HEK293 (cell line): ENCODE measurements around the gene BOLL.

ENCODE experiments used
- CTCF ChIA-PET: fragments of 350-600 bp; formaldehyde crosslinking; extraction: SDS; loops from one replicate; lab custom pipeline; 2021; ENCODE audit warnings: antibody characterized with exemption; lab: Yijun Ruan, JAX
- POLR2A ChIA-PET: fragments of 300-600 bp; formaldehyde crosslinking; extraction: SDS; loops from one replicate; lab custom pipeline; 2020; ENCODE audit warnings: antibody characterized with exemption, inconsistent platforms; lab: Yijun Ruan, JAX
- H3K27ac ChIP-seq: fragments of 200-500 bp; sonication (Bioruptor generic); 2 replicates; pipeline ENCODE4 v1.5.1; 2014; ENCODE audit warnings: low read depth, low read length, control low read depth, inconsistent platforms; ENCODE audit errors: extremely low read depth
- H3K36me3 ChIP-seq, 2 experiments: fragments of 200-500 bp in 1 of 2; sonication (Bioruptor generic) in 1 of 2; 1 replicate in 1 of 2; 2 replicates in 1 of 2; pipeline ENCODE4 v1.5.1; 2014 to 2017; ENCODE audit warnings: inconsistent platforms in 2 of 2, low read length in 2 of 2; ENCODE audit not compliant: control insufficient read depth in 2 of 2, insufficient read depth in 1 of 2
- H3K4me1 ChIP-seq: fragments of 200-500 bp; sonication (Bioruptor generic); 2 replicates; pipeline ENCODE4 v1.5.1; 2014; ENCODE audit warnings: mild to moderate bottlenecking, low read length, inconsistent platforms; ENCODE audit not compliant: control insufficient read depth, insufficient read depth
- H3K4me3 ChIP-seq: 2 replicates; pipeline ENCODE4 v1.5.1; 2011; ENCODE audit warnings: low read depth, mild to moderate bottlenecking, control low read depth, low read length, moderate library complexity
- H3K9me3 ChIP-seq: fragments of 200-500 bp; sonication (Bioruptor generic); 2 replicates; pipeline ENCODE4 v1.5.1; 2014; ENCODE audit warnings: low read depth, low read length, inconsistent platforms; ENCODE audit not compliant: control insufficient read depth, insufficient read depth
- EGR2 ChIP-seq: fragments of 450-650 bp; formaldehyde crosslinking; IDR thresholded peaks from 2 replicates; pipeline ENCODE4 v1.5.1; 2016; ENCODE audit warnings: low read depth, missing biosample characterization, missing genetic modification characterization
- GLIS2 ChIP-seq: fragments of 450-650 bp; formaldehyde crosslinking; IDR thresholded peaks from 2 replicates; pipeline ENCODE4 v1.5.1; 2016; ENCODE audit warnings: missing biosample characterization, missing genetic modification characterization
- KLF16 ChIP-seq: fragments of 450-650 bp; formaldehyde crosslinking; IDR thresholded peaks from 2 replicates; pipeline ENCODE4 v1.5.1; 2017; ENCODE audit warnings: missing biosample characterization, missing genetic modification characterization
- KLF9 ChIP-seq: fragments of 450-650 bp; formaldehyde crosslinking; IDR thresholded peaks from 2 replicates; pipeline ENCODE4 v1.5.1; 2016; ENCODE audit warnings: missing biosample characterization, missing genetic modification characterization, low read depth
- MEIS1 ChIP-seq: sonication (generic); formaldehyde crosslinking; IDR thresholded peaks from 2 replicates; pipeline ENCODE4 v1.8.1; 2022; ENCODE audit warnings: missing genetic modification reagents, mild to moderate bottlenecking, borderline replicate concordance
- MZF1 ChIP-seq: fragments of 450-650 bp; formaldehyde crosslinking; IDR thresholded peaks from 2 replicates; pipeline ENCODE4 v1.5.1; 2017; ENCODE audit warnings: missing biosample characterization, missing genetic modification characterization, borderline replicate concordance
- TRIM28 ChIP-seq: IDR thresholded peaks from 2 replicates; pipeline ENCODE4 v1.6.1; 2011; ENCODE audit warnings: low read length, control low read depth, borderline replicate concordance
- WT1 ChIP-seq: fragments of 450-650 bp; formaldehyde crosslinking; IDR thresholded peaks from 2 replicates; pipeline ENCODE4 v1.5.1; 2016; ENCODE audit warnings: missing biosample characterization, missing genetic modification characterization
- ZFHX2 ChIP-seq: fragments of 450-650 bp; formaldehyde crosslinking; conservative IDR thresholded peaks from 2 replicates; pipeline ENCODE4 v1.5.1; 2016; ENCODE audit warnings: missing biosample characterization, missing genetic modification characterization
- ZFP69B ChIP-seq: fragments of 450-650 bp; formaldehyde crosslinking; IDR thresholded peaks from 2 replicates; pipeline ENCODE4 v1.5.1; 2016; ENCODE audit warnings: missing biosample characterization, missing genetic modification characterization
- ZNF140 ChIP-seq: fragments of 450-650 bp; formaldehyde crosslinking; IDR thresholded peaks from 2 replicates; pipeline ENCODE4 v1.5.1; 2016; ENCODE audit warnings: missing biosample characterization, missing genetic modification characterization
- ZNF146 ChIP-seq: fragments of 450-650 bp; formaldehyde crosslinking; IDR thresholded peaks from 2 replicates; pipeline ENCODE4 v1.5.1; 2016; ENCODE audit warnings: missing biosample characterization, missing genetic modification characterization
- ZNF155 ChIP-seq: fragments of 450-650 bp; formaldehyde crosslinking; IDR thresholded peaks from 2 replicates; pipeline ENCODE4 v1.5.1; 2016; ENCODE audit warnings: missing biosample characterization, missing genetic modification characterization
- ZNF184 ChIP-seq: fragments of 450-650 bp; IDR thresholded peaks from 2 replicates; pipeline ENCODE4 v1.5.1; 2018; ENCODE audit warnings: missing biosample characterization, mild to moderate bottlenecking, missing genetic modification characterization
- ZNF23 ChIP-seq: fragments of 450-650 bp; formaldehyde crosslinking; IDR thresholded peaks from 2 replicates; pipeline ENCODE4 v1.5.1; 2016; ENCODE audit warnings: missing biosample characterization, missing genetic modification characterization, borderline replicate concordance
- ZNF24 ChIP-seq: fragments of 450-650 bp; formaldehyde crosslinking; IDR thresholded peaks from 2 replicates; pipeline ENCODE4 v1.5.1; 2016; ENCODE audit warnings: missing biosample characterization, missing genetic modification characterization
- ZNF302 ChIP-seq: fragments of 450-650 bp; formaldehyde crosslinking; IDR thresholded peaks from 2 replicates; pipeline ENCODE4 v1.5.1; 2016; ENCODE audit warnings: missing biosample characterization, missing genetic modification characterization, low read depth
- ZNF394 ChIP-seq: fragments of 450-650 bp; formaldehyde crosslinking; IDR thresholded peaks from 2 replicates; pipeline ENCODE4 v1.5.1; 2016; ENCODE audit warnings: missing biosample characterization, missing genetic modification characterization, mild to moderate bottlenecking, moderate library complexity, borderline replicate concordance
- ZNF404 ChIP-seq: fragments of 450-650 bp; formaldehyde crosslinking; IDR thresholded peaks from 2 replicates; pipeline ENCODE4 v1.5.1; 2017; ENCODE audit warnings: missing biosample characterization, missing genetic modification characterization
- ZNF513 ChIP-seq: fragments of 450-650 bp; IDR thresholded peaks from 2 replicates; pipeline ENCODE4 v1.5.1; 2018; ENCODE audit warnings: missing biosample characterization, missing genetic modification characterization
- ZNF514 ChIP-seq: fragments of 450-650 bp; formaldehyde crosslinking; IDR thresholded peaks from 2 replicates; pipeline ENCODE4 v1.5.1; 2016; ENCODE audit warnings: missing biosample characterization, missing genetic modification characterization
- ZNF521 ChIP-seq: fragments of 450-650 bp; formaldehyde crosslinking; IDR thresholded peaks from 2 replicates; pipeline ENCODE4 v1.5.1; 2017; ENCODE audit warnings: missing biosample characterization, mild to moderate bottlenecking, missing genetic modification characterization
- ZNF549 ChIP-seq: fragments of 450-650 bp; IDR thresholded peaks from 2 replicates; pipeline ENCODE4 v1.5.1; 2018; ENCODE audit warnings: missing biosample characterization, missing genetic modification characterization, mild to moderate bottlenecking, inconsistent platforms, moderate library complexity
- ZNF596 ChIP-seq: fragments of 450-650 bp; IDR thresholded peaks from 2 replicates; pipeline ENCODE4 v1.5.0; 2018; ENCODE audit warnings: missing biosample characterization, mild to moderate bottlenecking, missing genetic modification characterization, moderate library complexity
- ZNF621 ChIP-seq: fragments of 450-650 bp; formaldehyde crosslinking; IDR thresholded peaks from 2 replicates; pipeline ENCODE4 v1.5.1; 2017; ENCODE audit warnings: missing biosample characterization, missing genetic modification characterization
- TF ChIP-seq, protein P1 (sequence below): fragments of 450-650 bp; formaldehyde crosslinking; IDR thresholded peaks from 2 replicates; pipeline ENCODE4 v1.5.1; 2017; ENCODE audit warnings: missing biosample characterization, missing genetic modification characterization

Gene BOLL

GRCh38 chr2:197828464-197829135, 43.5 kb upstream of the BOLL start:
- H3K27ac ChIP-seq: no peak overlapping the region
- no peaks in the 10 kb centered on the region for H3K4me1 ChIP-seq
- H3K9me3 ChIP-seq: no peaks in the 10 kb centered on the region
- no peaks in the 10 kb centered on the region for H3K36me3 ChIP-seq
- TF ChIP-seq ZNF521: no peak
- no peak for TF ChIP-seq ZNF549 (tag by site-specific recombination)
- 0 out of 2 replicates have a peak, but pooled peaks have one; percentile 42 for TF ChIP-seq MEIS1 (CRISPR knock-in tag)
- CTCF ChIA-PET: interaction anchor here (1.7 kb wide), 1 partner anchor 15 kb away, joined by 4 read pairs; no protein-coding TSS in a partner anchor
- H3K4me3 ChIP-seq: no peak overlapping the region
- POLR2A ChIA-PET: no interaction called here

- Histone ChIP-seq H3K27ac (no peak overlapping the region), H3K36me3 (no peaks in the 10 kb centered on the region), H3K9me3 (no peaks in the 10 kb centered on the region), H3K4me3 (no peak overlapping the region), H3K4me1 (no peaks in the 10 kb centered on the region)
- CTCF ChIA-PET: no interaction called here
- POLR2A ChIA-PET: no interaction called here
- TF ChIP-seq ZNF404 (tag by site-specific recombination) (no peak), KLF9 (tag by site-specific recombination) (no peak), ZFP69B (tag by site-specific recombination) (no peak), ZNF514 (tag by site-specific recombination) (no peak), ZNF140 (tag by site-specific recombination) (no peak)
These were observed 42.5 kb upstream of the BOLL start for GRCh38 chr2:197827618-197828017.

- Histone ChIP-seq H3K27ac (no peak overlapping the region), H3K4me1 (no peaks in the 10 kb centered on the region), H3K9me3 (no peaks in the 10 kb centered on the region), H3K4me3 (no peak overlapping the region), H3K36me3 (no peaks in the 10 kb centered on the region)
- ChIA-PET CTCF (no interaction called here), POLR2A (no interaction called here)
- TF ChIP-seq ZNF155 (tag by site-specific recombination) (no peak), TRIM28 (0 out of 2 replicates have a peak, but pooled peaks have one; percentile 55), ZFHX2 (tag by site-specific recombination) (peak; percentile 91), WT1 (tag by site-specific recombination) (peak; percentile 92), EGR2 (peak; percentile 81), GLIS2 (tag by site-specific recombination) (no peak), MZF1 (tag by site-specific recombination) (0 out of 2 replicates have a peak, but pooled peaks have one; percentile 27)
- TF ChIP-seq, protein P1, sequence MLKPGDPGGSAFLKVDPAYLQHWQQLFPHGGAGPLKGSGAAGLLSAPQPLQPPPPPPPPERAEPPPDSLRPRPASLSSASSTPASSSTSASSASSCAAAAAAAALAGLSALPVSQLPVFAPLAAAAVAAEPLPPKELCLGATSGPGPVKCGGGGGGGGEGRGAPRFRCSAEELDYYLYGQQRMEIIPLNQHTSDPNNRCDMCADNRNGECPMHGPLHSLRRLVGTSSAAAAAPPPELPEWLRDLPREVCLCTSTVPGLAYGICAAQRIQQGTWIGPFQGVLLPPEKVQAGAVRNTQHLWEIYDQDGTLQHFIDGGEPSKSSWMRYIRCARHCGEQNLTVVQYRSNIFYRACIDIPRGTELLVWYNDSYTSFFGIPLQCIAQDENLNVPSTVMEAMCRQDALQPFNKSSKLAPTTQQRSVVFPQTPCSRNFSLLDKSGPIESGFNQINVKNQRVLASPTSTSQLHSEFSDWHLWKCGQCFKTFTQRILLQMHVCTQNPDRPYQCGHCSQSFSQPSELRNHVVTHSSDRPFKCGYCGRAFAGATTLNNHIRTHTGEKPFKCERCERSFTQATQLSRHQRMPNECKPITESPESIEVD: peak; percentile 64
These were observed 37.2 kb upstream of the BOLL start for GRCh38 chr2:197822333-197822732.

DNA sequence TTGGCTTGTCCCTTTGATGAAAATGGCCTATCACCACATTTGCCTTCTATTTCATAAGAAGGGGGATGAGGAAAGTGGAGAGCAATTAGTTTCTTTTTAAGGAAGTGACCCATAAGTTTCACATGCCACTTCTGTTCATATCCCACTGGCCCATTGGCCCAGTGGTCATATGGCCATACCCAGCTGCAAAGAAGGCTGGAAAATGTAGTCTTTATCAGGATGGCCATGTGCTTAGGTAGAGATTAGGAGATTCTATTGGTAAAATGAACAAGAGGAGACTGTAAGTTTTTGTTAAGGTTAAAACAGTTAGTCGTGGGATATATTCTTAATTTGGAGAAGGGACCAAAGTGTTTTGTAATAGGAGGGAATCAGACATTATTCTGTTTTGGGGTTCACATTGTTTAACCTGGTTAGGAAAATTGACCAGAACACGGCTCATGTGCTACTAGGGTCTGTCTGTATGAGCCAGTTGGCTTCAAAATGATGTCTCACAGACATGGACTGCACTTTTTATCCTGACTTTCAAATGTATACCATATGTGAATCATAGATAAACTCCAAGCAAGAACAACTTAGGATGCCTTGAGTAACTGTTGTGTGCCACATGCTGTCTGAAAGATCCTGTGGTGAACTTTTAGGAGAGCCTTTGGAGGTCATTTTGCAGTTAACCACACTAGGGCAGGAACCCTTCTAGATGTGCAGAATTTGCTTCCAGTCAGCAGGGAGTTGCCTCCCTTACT, 36.6 kb upstream of the BOLL start:
- H3K4me3 ChIP-seq: no peak overlapping the region
- POLR2A ChIA-PET: no interaction called here
- no peaks in the 10 kb centered on the region for H3K4me1 ChIP-seq
- CTCF ChIA-PET: interaction anchor here (0.7 kb wide), 1 partner anchor 13 kb away, joined by 3 read pairs; no protein-coding TSS in a partner anchor
- no peaks in the 10 kb centered on the region for H3K9me3 ChIP-seq
- no peak overlapping the region for H3K27ac ChIP-seq
- no peaks in the 10 kb centered on the region for H3K36me3 ChIP-seq
- TF ChIP-seq ZNF23 (tag by site-specific recombination): no peak
- TF ChIP-seq ZNF302: no peak
- no peak for TF ChIP-seq ZNF513 (tag by site-specific recombination)
- TF ChIP-seq ZNF621 (tag by site-specific recombination): no peak
- no peak for TF ChIP-seq ZNF394 (tag by site-specific recombination)
- no peak for TF ChIP-seq ZNF24 (tag by site-specific recombination)
- no peak for TF ChIP-seq KLF16
- no peak for TF ChIP-seq ZNF146 (tag by site-specific recombination)
- TF ChIP-seq ZNF596 (tag by site-specific recombination): no peak
- TF ChIP-seq ZNF549 (tag by site-specific recombination): no peak
- no peak for TF ChIP-seq ZNF521
- TF ChIP-seq ZNF184 (tag by site-specific recombination): no peak
- TF ChIP-seq ZNF140 (tag by site-specific recombination): no peak
